H1 (cell line): ENCODE data around the gene CD300C. TPM values are rescaled to one million over a fixed set of nuclear protein-coding genes. Genes with fewer than 3 reads are reported as not detected.

Experiments used
- CTCF ChIA-PET: fragments of 300-600 bp; sonication (Branson Sonifier 250); formaldehyde crosslinking; loops from one replicate; lab custom pipeline; 2021; ENCODE audit not compliant: partially characterized antibody; lab: Charles Lee
- POLR2A ChIA-PET: fragments of 300-600 bp; sonication (Branson Sonifier 250); formaldehyde crosslinking; loops from one replicate; lab custom pipeline; 2021; ENCODE audit warnings: inconsistent platforms; ENCODE audit not compliant: partially characterized antibody; lab: Charles Lee
- DNase-seq, 2 experiments: peaks; one replicate each; pipeline versions ENCODE4 v3.0.0 to v3.0.0-alpha.2; 2010 to 2022; ENCODE audit warnings: low spot score in 2 of 2, low read depth in 1 of 2, mixed read lengths in 1 of 2
- FAIRE-seq: peaks from 2 replicates; lab custom pipeline; 2011; peaks lifted over from hg19 to GRCh38; lab: Jason Lieb, UNC
- H2AFZ ChIP-seq: 2 replicates; pipeline ENCODE4 v1.8.1; 2012; ENCODE audit warnings: low read length, inconsistent platforms
- H2AK5ac ChIP-seq: 2 replicates; pipeline ENCODE4 v1.6.1; 2013; ENCODE audit warnings: low read depth, low read length
- H2BK120ac ChIP-seq: replicated peaks from 2 replicates; pipeline ENCODE3; 2013; ENCODE audit warnings: low read depth, low read length, inconsistent platforms
- H2BK12ac ChIP-seq: 2 replicates; pipeline ENCODE4 v1.6.1; 2013; ENCODE audit warnings: low read depth, low read length
- H2BK15ac ChIP-seq: 2 replicates; pipeline ENCODE4 v1.6.1; 2013; ENCODE audit warnings: low read length
- H2BK20ac ChIP-seq: 2 replicates; pipeline ENCODE4 v1.6.1; 2013; ENCODE audit warnings: low read length
- H2BK5ac ChIP-seq: 2 replicates; pipeline ENCODE4 v1.6.1; 2013; ENCODE audit warnings: low read depth, low read length
- H3K14ac ChIP-seq: 2 replicates; pipeline ENCODE4 v1.6.1; 2013; ENCODE audit warnings: inconsistent platforms; ENCODE audit not compliant: insufficient read length
- H3K18ac ChIP-seq: 2 replicates; pipeline ENCODE4 v1.6.1; 2013; ENCODE audit warnings: low read length; ENCODE audit errors: extremely low read depth
- H3K23ac ChIP-seq: 2 replicates; pipeline ENCODE4 v1.6.1; 2013; ENCODE audit warnings: inconsistent platforms; ENCODE audit not compliant: insufficient read length
- H3K23me2 ChIP-seq: 2 replicates; pipeline ENCODE4 v1.6.1; 2013; ENCODE audit warnings: low read depth, low read length
- H3K27ac ChIP-seq: 2 replicates; pipeline ENCODE4 v1.6.1; 2011; ENCODE audit warnings: low read depth, low read length, inconsistent platforms
- H3K27me3 ChIP-seq, 4 experiments: replicated peaks in 1 of 4; 1 replicate in 1 of 4; 2 replicates in 3 of 4; pipeline versions ENCODE4 v1.6.1 to v1.8.1; 2011 to 2013; ENCODE audit warnings: low read length in 3 of 4, mild to moderate bottlenecking in 3 of 4, inconsistent platforms in 2 of 4, mixed read lengths in 2 of 4, moderate library complexity in 1 of 4; ENCODE audit not compliant: control insufficient read depth in 3 of 4, insufficient read depth in 3 of 4; ENCODE audit errors: extremely low read depth in 1 of 4
- H3K36me3 ChIP-seq, 4 experiments: 2 replicates each; pipeline versions ENCODE4 v1.6.1 to v1.8.1; 2011 to 2013; ENCODE audit warnings: mild to moderate bottlenecking in 4 of 4, low read length in 3 of 4, moderate library complexity in 2 of 4, control low read depth in 1 of 4, inconsistent platforms in 1 of 4; ENCODE audit not compliant: insufficient read depth in 4 of 4, control insufficient read depth in 2 of 4
- H3K4ac ChIP-seq: replicated peaks from 2 replicates; pipeline ENCODE3; 2013; ENCODE audit warnings: low read length, low read depth, mixed read lengths, inconsistent platforms; ENCODE audit not compliant: insufficient read length
- H3K4me1 ChIP-seq, 4 experiments: replicated peaks in 1 of 4; 1 replicate in 1 of 4; 2 replicates in 3 of 4; pipeline versions ENCODE4 v1.6.1 to v1.8.1; 2011 to 2013; ENCODE audit warnings: low read length in 3 of 4, inconsistent platforms in 2 of 4, mixed read lengths in 1 of 4; ENCODE audit not compliant: insufficient read depth in 4 of 4, control insufficient read depth in 3 of 4
- H3K4me2 ChIP-seq, 2 experiments: 2 replicates each; pipeline versions ENCODE4 v1.6.1 to v1.8.1; 2011 to 2013; ENCODE audit warnings: low read depth in 2 of 2, low read length in 2 of 2, control low read depth in 1 of 2, inconsistent platforms in 1 of 2, mild to moderate bottlenecking in 1 of 2; ENCODE audit not compliant: insufficient read depth in 1 of 2
- H3K4me3 ChIP-seq, 4 experiments: fragments of 200-600, 300-600 bp in 1 of 4; sonication (generic), shearing (Covaris generic), sonication (Bioruptor Twin) in 1 of 4; 2 replicates each; pipeline versions ENCODE4 v1.5.1 to v1.8.1; 2011 to 2016; ENCODE audit warnings: low read length in 4 of 4, low read depth in 3 of 4, control low read depth in 2 of 4, inconsistent platforms in 2 of 4, mild to moderate bottlenecking in 2 of 4, mixed read lengths in 1 of 4, moderate library complexity in 1 of 4; ENCODE audit not compliant: insufficient read depth in 2 of 4; ENCODE audit errors: extremely low read depth in 1 of 4
- H3K56ac ChIP-seq: replicated peaks from 2 replicates; pipeline ENCODE3; 2013; ENCODE audit warnings: low read depth, mild to moderate bottlenecking, mixed read lengths, low read length, inconsistent platforms; ENCODE audit not compliant: insufficient read length
- H3K79me1 ChIP-seq: 2 replicates; pipeline ENCODE4 v1.6.1; 2013; ENCODE audit warnings: low read depth, low read length, control low read depth
- H3K79me2 ChIP-seq, 2 experiments: 2 replicates each; pipeline versions ENCODE4 v1.6.1 to v1.8.1; 2012 to 2013; ENCODE audit warnings: low read length in 2 of 2, mild to moderate bottlenecking in 2 of 2, inconsistent platforms in 1 of 2; ENCODE audit not compliant: insufficient read depth in 2 of 2, control insufficient read depth in 1 of 2
- H3K9ac ChIP-seq, 4 experiments: replicated peaks in 1 of 4; 1 replicate in 1 of 4; 2 replicates in 3 of 4; pipeline versions ENCODE4 v1.6.1 to v1.8.1; 2011 to 2013; ENCODE audit warnings: low read depth in 3 of 4, low read length in 3 of 4, control low read depth in 2 of 4, mild to moderate bottlenecking in 2 of 4, moderate library complexity in 2 of 4, inconsistent platforms in 1 of 4; ENCODE audit errors: extremely low read depth in 1 of 4
- H3K9me3 ChIP-seq, 2 experiments: 2 replicates each; pipeline versions ENCODE4 v1.6.1 to v1.8.1; 2012 to 2013; ENCODE audit warnings: mild to moderate bottlenecking in 2 of 2, moderate library complexity in 2 of 2, control low read depth in 1 of 2, inconsistent platforms in 1 of 2, low read depth in 1 of 2, low read length in 1 of 2, mixed read lengths in 1 of 2; ENCODE audit not compliant: insufficient read depth in 2 of 2
- H4K20me1 ChIP-seq, 2 experiments: replicated peaks in 1 of 2; 2 replicates each; pipeline versions ENCODE3 to v1.8.1; 2011 to 2013; ENCODE audit warnings: inconsistent platforms in 2 of 2, low read length in 2 of 2, mild to moderate bottlenecking in 1 of 2; ENCODE audit not compliant: insufficient read depth in 2 of 2, control insufficient read depth in 1 of 2
- H4K5ac ChIP-seq: 2 replicates; pipeline ENCODE4 v1.6.1; 2013; ENCODE audit warnings: low read length, low read depth, mixed read lengths, inconsistent platforms; ENCODE audit not compliant: insufficient read length
- H4K8ac ChIP-seq: 2 replicates; pipeline ENCODE4 v1.8.0; 2013; ENCODE audit warnings: mild to moderate bottlenecking, moderate library complexity, low read length, inconsistent platforms; ENCODE audit not compliant: insufficient read depth; ENCODE audit errors: extremely low read depth
- H4K91ac ChIP-seq: replicated peaks from 2 replicates; pipeline ENCODE3; 2013; ENCODE audit warnings: low read length, mixed read lengths, inconsistent platforms; ENCODE audit not compliant: insufficient read length
- ASH2L ChIP-seq: fragments of 200-600, 300-600 bp; sonication (generic); IDR thresholded peaks from one replicate; pipeline ENCODE4 v1.7.1; 2017; ENCODE audit warnings: low read length
- CEBPB ChIP-seq: IDR thresholded peaks from 2 replicates; pipeline ENCODE4 v1.6.1; 2012; ENCODE audit warnings: low read depth, low read length
- CHD1 ChIP-seq: IDR thresholded peaks from 2 replicates; pipeline ENCODE4 v1.6.1; 2012; ENCODE audit warnings: low read depth, low read length, improper control_type of control experiment
- EGR1 ChIP-seq: IDR thresholded peaks from 2 replicates; pipeline ENCODE4 v1.6.1; 2011; ENCODE audit warnings: low read depth, low read length, borderline replicate concordance
- FOSL1 ChIP-seq: IDR thresholded peaks from 2 replicates; pipeline ENCODE4 v1.6.1; 2011; ENCODE audit warnings: mild to moderate bottlenecking, low read depth, low read length, moderate library complexity; ENCODE audit not compliant: insufficient read depth
- NRF1 ChIP-seq: IDR thresholded peaks from 2 replicates; pipeline ENCODE4 v1.6.1; 2011; ENCODE audit warnings: mild to moderate bottlenecking, low read depth, low read length, improper control_type of control experiment
- POLR2A ChIP-seq, 2 experiments: IDR thresholded peaks; 1 replicate in 1 of 2; 2 replicates in 1 of 2; pipeline ENCODE4 v1.6.1; 2011; ENCODE audit warnings: low read depth in 2 of 2, low read length in 2 of 2, mild to moderate bottlenecking in 2 of 2; ENCODE audit errors: control extremely low read depth in 1 of 2
- RAD21 ChIP-seq, 2 experiments: IDR thresholded peaks in 1 of 2; conservative IDR thresholded peaks in 1 of 2; 2 replicates each; pipeline ENCODE4 v1.6.1; 2011; ENCODE audit warnings: low read depth in 2 of 2, low read length in 2 of 2, improper control_type of control experiment in 1 of 2, inconsistent platforms in 1 of 2, mild to moderate bottlenecking in 1 of 2, moderate library complexity in 1 of 2
- RNF2 ChIP-seq: fragments of 200-900, 300-1000 bp; sonication (generic); IDR thresholded peaks from 2 replicates; pipeline ENCODE4 v1.7.1; 2016; ENCODE audit warnings: borderline replicate concordance, low read depth, mild to moderate bottlenecking, antibody characterized with exemption, low read length; ENCODE audit not compliant: poor library complexity, severe bottlenecking; ENCODE audit errors: missing control alignments
- SAP30 ChIP-seq: fragments of 300-600 bp; sonication (generic); IDR thresholded peaks from 2 replicates; pipeline ENCODE4 v1.7.1; 2012; ENCODE audit warnings: low read length, moderate library complexity, mild to moderate bottlenecking, inconsistent platforms; ENCODE audit not compliant: insufficient read depth, insufficient replicate concordance
- SIN3A ChIP-seq, 2 experiments: IDR thresholded peaks in 1 of 2; conservative IDR thresholded peaks in 1 of 2; 2 replicates each; pipeline ENCODE4 v1.6.1; 2011 to 2012; ENCODE audit warnings: low read length in 2 of 2, improper control_type of control experiment in 1 of 2, low read depth in 1 of 2, mild to moderate bottlenecking in 1 of 2
- SIRT6 ChIP-seq: IDR thresholded peaks from one replicate; pipeline ENCODE4 v1.7.1; 2012; ENCODE audit warnings: low read length, inconsistent platforms
- SP1 ChIP-seq: IDR thresholded peaks from 2 replicates; pipeline ENCODE4 v1.6.1; 2011; ENCODE audit warnings: low read depth, low read length
- SUZ12 ChIP-seq: fragments of 200-600 bp; sonication (generic); IDR thresholded peaks from 2 replicates; pipeline ENCODE4 v1.6.1; 2012; ENCODE audit warnings: mild to moderate bottlenecking, inconsistent platforms, low read length, moderate library complexity, mixed read lengths
- TCF12 ChIP-seq: IDR thresholded peaks from 2 replicates; pipeline ENCODE4 v1.6.1; 2011; ENCODE audit warnings: low read depth, mild to moderate bottlenecking, low read length
- ZNF274 ChIP-seq: IDR thresholded peaks from 2 replicates; pipeline ENCODE4 v1.7.0; 2012; ENCODE audit warnings: low read length, borderline replicate concordance; ENCODE audit errors: extremely low read depth
- polyA plus RNA-seq, 7 experiments: library from polyadenylated mRNA; depleted of rRNA in 3 of 7; stranded (reverse) in 5 of 7; unstranded in 2 of 7; fragments of >200 nt in 5 of 7; fragments of 200-250 nt in 2 of 7; gene quantifications; 1 replicate in 5 of 7; 2 replicates in 1 of 7; 4 replicates in 1 of 7; pipeline versions ENCODE4 v1.2.1 to v1.2.3, GENCODE V29; 2011 to 2013; ENCODE audit warnings: missing spikeins in 2 of 7, mixed read lengths in 2 of 7
- total RNA-seq: library from RNA; stranded (reverse); fragmentation: NEBNext Ultra II Directional; extraction: Animal tissue kit (Norgen Biotek cat#: 25700); gene quantifications from 2 replicates; pipeline ENCODE4 v1.2.1, GENCODE V29; 2021

CD300C gene
- total and polyA plus RNA-seq, 2 of the 8 experiments (the other 6 are each of a cell fraction or from before 2014, with no cell fraction given) = not detected

DNA sequence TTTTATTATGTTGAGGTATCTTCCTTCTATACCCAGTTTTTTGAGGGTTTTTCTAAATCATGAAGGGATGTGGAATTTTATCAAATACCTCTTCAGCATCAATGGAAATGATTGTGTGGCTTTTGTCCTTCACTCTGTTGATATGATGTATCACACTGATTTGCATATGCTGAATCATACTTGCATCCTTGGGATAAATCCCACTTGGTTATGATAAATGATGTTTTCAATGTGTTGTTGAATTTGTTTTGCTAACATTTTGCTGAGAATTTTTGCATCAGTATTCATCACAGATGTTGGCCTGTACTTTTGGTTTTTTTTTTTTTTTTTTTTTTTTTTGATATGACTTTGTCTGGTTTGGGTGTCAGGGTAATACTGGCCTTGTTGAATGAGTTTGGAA is 37.8 kb downstream of the CD300C start:
- Histone ChIP-seq H2BK20ac (no peak overlapping the region), H3K4me2 (no peak overlapping the region), H3K9ac (no peak overlapping the region), H3K36me3 (no peaks in the 10 kb centered on the region), H3K27me3 (no peaks in the 10 kb centered on the region), H2BK12ac (no peak overlapping the region), H4K91ac (no peak overlapping the region), H3K18ac (no peak overlapping the region), H2AK5ac (no peak overlapping the region), H2BK15ac (no peak overlapping the region), H2BK5ac (no peak overlapping the region), H3K9me3 (no peaks in the 10 kb centered on the region), H4K8ac (no peak overlapping the region), H2AFZ (no peak overlapping the region), H3K27ac (no peak overlapping the region), H4K20me1 (no peaks in the 10 kb centered on the region), H3K56ac (no peak overlapping the region), H3K79me1 (no peaks in the 10 kb centered on the region), H3K79me2 (no peaks in the 10 kb centered on the region), H3K4me1 (no peaks in the 10 kb centered on the region), H4K5ac (no peak overlapping the region), H2BK120ac (no peak overlapping the region), H3K14ac (no peak overlapping the region), H3K4me3 (no peak overlapping the region), H3K23me2 (no peaks in the 10 kb centered on the region), H3K4ac (no peak overlapping the region), H3K23ac (no peak overlapping the region)
- DNase-seq (no peak), FAIRE-seq (no peak)
- ChIA-PET CTCF (interaction anchor here (1.0 kb wide), 1 partner anchor 15 kb away, joined by 3 read pairs; no protein-coding TSS in a partner anchor), POLR2A (no interaction called here)
- TF ChIP-seq SUZ12 (no peak), NRF1 (no peak), ASH2L (no peak), TCF12 (no peak), RAD21 (IDR thresholded peaks at IDR 0.05 in 1 of 2, conservative IDR thresholded peaks at IDR 0.05 in 1 of 2; ENCODE audit: low read depth in 2 of 2, low read length in 2 of 2) (no peak), SIN3A (conservative IDR thresholded peaks at IDR 0.05 in 1 of 2, IDR thresholded peaks at IDR 0.05 in 1 of 2; ENCODE audit: low read depth in 1 of 2, low read length in 2 of 2) (no peak), EGR1 (no peak), CEBPB (no peak), CHD1 (no peak), RNF2 (no peak), ZNF274 (no peak), SAP30 (no peak), POLR2A (IDR thresholded peaks at IDR 0.05; ENCODE audit: control extremely low read depth in 1 of 2, low read depth in 2 of 2, low read length in 2 of 2) (no peak), SIRT6 (no peak), SP1 (no peak), FOSL1 (no peak)
